ENCODE data around the gene PAPPA2. TPM values are rescaled to one million over a fixed set of nuclear protein-coding genes. Genes with fewer than 3 reads are reported as not detected.
"Not testable (repeated sequence)": the region's sequence is repeated elsewhere in the genome, so short reads cannot be mapped to it uniquely, and the experiment has no call there.

Gene PAPPA2, protein sequence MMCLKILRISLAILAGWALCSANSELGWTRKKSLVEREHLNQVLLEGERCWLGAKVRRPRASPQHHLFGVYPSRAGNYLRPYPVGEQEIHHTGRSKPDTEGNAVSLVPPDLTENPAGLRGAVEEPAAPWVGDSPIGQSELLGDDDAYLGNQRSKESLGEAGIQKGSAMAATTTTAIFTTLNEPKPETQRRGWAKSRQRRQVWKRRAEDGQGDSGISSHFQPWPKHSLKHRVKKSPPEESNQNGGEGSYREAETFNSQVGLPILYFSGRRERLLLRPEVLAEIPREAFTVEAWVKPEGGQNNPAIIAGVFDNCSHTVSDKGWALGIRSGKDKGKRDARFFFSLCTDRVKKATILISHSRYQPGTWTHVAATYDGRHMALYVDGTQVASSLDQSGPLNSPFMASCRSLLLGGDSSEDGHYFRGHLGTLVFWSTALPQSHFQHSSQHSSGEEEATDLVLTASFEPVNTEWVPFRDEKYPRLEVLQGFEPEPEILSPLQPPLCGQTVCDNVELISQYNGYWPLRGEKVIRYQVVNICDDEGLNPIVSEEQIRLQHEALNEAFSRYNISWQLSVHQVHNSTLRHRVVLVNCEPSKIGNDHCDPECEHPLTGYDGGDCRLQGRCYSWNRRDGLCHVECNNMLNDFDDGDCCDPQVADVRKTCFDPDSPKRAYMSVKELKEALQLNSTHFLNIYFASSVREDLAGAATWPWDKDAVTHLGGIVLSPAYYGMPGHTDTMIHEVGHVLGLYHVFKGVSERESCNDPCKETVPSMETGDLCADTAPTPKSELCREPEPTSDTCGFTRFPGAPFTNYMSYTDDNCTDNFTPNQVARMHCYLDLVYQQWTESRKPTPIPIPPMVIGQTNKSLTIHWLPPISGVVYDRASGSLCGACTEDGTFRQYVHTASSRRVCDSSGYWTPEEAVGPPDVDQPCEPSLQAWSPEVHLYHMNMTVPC (N-terminal part only)
- 88.4 TPM for polyA plus RNA-seq (ENCODE audit: insufficient read length)
- long read RNA-seq, donor 1, transcript PAPPA2-204 (2 exons, 580 nt) = major isoform, 7 of 30 reads
- long read RNA-seq, donor 1, partial matches to known transcripts = 23 of 30 reads
- long read RNA-seq, donor 1, other reads (novel, unspliced or antisense) = 0 of 30 reads
- long read RNA-seq, donor 2, transcript PAPPA2-204 (2 exons, 580 nt) = major isoform, 5 of 5 reads
- long read RNA-seq, donor 2, partial matches to known transcripts = 0 of 5 reads
- long read RNA-seq, donor 2, other reads (novel, unspliced or antisense) = 0 of 5 reads
- long read RNA-seq, donor 3, transcript PAPPA2-204 (2 exons, 580 nt) = major isoform, 10 of 27 reads
- long read RNA-seq, donor 3, partial matches to known transcripts = 17 of 27 reads
- long read RNA-seq, donor 3, other reads (novel, unspliced or antisense) = 0 of 27 reads
- long read RNA-seq, donor 4 = 0 reads
- long read RNA-seq, donor 5, transcript PAPPA2-204 (2 exons, 580 nt) = major isoform, 6 of 25 reads
- long read RNA-seq, donor 5, partial matches to known transcripts = 19 of 25 reads
- long read RNA-seq, donor 5, other reads (novel, unspliced or antisense) = 0 of 25 reads
- long read RNA-seq, donor 6, transcript PAPPA2-204 (2 exons, 580 nt) = major isoform, 9 of 15 reads
- long read RNA-seq, donor 6, partial matches to known transcripts = 6 of 15 reads
- long read RNA-seq, donor 6, other reads (novel, unspliced or antisense) = 0 of 15 reads
- long read RNA-seq, donor 7, full-length matches to known transcripts = 11 of 24 reads
- long read RNA-seq, donor 7, partial matches to known transcripts = 13 of 24 reads
- long read RNA-seq, donor 7, other reads (novel, unspliced or antisense) = 0 of 24 reads
- long read RNA-seq, donor 8, partial matches to known transcripts = 0 of 2 reads
- long read RNA-seq, donor 8, other reads (novel, unspliced or antisense) = 0 of 2 reads

DNA sequence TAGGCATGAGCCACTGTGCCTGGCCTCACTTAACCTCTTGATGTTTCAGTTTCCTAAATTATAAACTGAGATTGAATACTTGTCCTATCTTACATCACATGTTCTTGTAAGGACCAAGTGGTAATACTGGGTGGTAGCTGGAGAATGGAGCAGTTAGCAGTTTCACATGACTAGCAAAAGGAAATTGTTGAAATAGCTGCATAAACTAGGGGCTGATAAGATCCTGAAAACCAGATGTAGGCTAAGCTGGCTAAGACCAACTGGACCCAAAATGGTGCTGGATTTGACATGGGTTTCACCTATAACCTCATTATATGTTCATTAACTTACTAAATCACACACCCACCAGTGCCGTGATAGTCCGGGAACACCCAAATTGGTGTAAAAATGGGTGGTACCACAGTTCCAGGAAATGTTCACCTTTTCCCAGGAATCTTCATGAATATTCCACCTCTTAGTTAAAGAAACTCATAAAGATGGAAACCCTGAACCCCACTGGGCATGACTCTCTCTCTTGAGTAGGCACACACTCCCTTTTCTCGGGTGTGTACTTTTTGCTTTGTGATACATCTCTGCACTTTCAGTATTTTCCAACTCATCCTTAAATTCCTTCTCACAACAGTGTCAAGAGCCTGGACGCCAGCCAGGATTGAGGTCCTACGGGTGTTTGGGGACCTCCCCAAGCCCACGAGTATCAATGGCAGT lies at the start of gene PAPPA2:
PAPPA2 (plus strand) TSS at position 502 of the 705 bp plus-strand sequence. CDS start 93,148 bp downstream, outside the sequence.
- no peak for DNase-seq

DNA sequence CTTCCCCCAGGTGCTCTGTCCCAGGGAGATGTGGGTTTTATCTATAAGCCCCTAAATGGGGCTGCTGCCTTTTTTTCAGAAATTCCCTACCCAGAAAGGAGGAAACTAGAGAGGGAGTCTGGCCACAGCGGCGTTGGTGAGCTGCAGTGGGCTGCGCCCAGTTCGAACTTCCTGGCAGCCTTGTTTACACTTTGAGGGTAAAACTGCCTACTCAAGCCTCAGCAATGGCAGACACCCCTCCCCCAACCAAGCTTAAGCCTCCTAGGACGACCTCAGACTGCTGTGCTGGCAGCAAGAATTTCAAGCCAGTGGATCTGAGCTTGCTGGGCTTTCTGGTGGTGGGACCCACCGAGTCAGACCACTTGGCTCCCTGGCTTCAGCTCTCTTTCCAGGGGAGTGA lies 46.2 kb upstream of the PAPPA2 start:
- no peak for DNase-seq

DNA sequence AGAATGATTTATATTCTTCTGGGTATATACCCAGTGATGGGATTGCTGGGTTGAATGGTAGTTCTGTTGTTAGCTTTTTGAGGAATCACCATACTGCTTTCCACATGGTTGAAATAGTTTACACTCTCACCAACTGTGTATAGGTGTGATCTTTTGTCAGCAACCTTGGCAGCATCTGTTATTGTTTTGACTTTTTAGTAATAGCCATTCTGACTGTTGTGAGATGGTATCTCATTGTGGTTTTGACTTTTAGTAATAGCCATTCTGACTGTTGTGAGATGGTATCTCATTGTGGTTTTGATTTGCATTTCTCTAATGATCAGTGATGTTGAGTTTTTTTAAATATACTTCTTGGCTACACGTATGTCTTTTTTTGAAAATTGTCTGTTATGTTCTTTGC lies 43.4 kb upstream of the PAPPA2 start:
- not testable (repeated sequence) for DNase-seq

DNA sequence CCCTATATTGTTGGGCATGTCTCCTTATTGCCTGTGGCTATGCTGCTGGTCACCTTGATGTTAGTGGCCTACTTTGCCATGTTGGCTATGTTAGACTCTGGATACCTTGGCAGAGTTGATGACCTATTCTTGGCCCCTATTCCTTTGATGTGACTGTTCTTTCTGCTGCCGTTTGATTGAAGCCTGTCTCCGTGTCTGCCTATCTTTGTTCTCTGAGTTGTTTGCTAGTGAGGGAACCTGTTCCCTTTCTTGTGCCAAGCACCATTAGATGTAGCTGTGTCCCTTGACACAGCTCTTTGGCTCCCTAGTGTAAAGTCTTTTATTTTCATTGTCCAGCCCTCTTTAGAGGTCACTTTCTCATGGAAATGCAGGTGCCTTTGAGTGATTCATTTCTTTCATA lies 28.7 kb upstream of the PAPPA2 start:
- no peak for DNase-seq

DNA sequence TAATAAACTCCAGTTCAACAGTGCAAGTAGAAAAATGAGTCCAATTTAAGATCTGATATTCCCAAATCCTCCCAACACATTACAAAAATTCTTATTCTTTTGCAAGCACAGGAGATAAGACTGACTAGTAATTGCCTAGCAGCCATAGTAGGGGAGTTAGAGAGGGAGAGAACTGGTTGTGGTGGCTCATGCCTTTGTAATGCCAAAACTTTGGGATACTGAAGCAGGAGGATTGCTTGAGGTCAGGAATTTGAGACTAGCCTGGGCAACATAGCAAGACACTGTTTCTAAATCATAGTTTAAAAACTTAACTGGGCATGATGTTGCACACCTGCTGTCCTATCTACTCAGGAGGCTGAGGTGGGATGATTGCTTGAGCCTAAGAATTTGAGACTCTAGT lies 26.7 kb upstream of the PAPPA2 start:
- no peak for DNase-seq

DNA sequence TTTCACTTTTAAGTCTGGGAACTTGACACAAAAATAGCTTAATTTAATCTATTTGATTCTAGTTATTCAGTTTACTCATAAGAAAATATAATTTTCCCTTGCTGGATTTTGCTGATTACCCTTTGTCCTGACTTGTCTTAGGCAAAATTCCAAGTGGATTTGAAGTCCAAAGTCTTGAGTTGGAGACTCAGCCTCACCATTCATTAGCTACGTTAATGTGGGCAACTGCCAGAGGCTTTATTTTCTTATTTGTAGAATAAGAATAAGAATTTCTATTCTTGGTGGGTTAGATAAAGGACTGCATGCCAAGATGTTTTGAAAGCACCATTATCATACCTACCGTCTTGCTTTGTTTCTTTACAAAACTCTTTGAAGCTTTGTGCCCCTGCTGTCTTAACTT lies 22.8 kb upstream of the PAPPA2 start:
- DNase-seq = no peak

DNA sequence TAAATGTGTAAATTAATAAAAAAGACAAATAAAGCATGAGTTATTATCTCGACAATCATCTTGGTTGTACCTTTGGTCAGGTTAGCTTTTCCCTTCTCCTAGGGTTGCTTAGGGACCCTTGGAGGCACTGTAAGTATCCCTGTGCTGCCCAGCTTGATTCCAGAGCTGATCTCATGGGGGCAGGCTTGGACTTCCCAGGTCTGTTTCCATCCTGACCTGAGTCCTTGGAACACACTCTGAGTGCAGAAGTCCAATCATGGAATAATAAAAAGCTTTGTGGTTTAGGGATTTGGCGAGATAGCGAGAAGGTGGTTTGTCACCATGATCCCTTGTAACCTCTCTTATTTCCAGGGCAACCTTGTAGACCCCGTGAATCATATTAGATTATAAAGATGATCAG lies 18.7 kb upstream of the PAPPA2 start:
- no peak for DNase-seq

DNA sequence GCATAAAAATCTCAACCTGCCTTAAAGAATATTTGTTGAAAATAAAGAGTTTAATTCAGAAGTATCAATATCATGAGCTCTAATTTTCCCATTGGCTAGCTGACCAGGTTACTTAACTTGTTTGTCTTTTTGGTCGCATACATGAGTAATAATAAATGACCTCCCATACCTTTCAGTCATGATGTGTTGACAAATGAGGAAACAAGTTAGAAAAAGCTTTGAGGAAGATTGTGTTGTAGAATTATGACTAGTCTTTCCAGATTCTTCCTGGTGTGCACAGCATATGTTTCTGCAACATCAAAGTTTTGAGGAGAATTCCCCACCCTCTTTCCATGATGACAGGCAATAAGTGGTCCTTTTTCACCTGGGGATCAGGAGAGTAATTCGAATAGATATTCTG lies 17.6 kb upstream of the PAPPA2 start:
- DNase-seq = no peak

DNA sequence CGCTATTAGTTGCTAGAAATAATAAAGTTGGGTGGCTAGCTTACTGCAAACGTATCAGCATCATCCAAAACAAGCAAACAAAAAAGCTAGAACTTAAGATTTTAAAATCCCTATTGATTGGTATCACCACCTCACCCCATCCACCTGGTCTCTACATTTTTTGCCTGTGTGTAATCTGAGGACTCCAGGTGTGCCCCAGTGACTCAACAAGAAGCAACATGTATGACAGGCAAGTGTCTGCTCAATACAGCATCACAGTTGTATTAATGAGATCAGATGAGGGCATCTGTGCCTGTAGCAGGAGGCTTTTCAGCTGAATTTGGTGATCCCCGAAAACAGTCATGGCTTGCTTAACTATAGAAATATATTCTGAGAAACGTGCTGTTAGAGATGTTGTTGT lies 14.6 kb upstream of the PAPPA2 start:
- DNase-seq = no peak

DNA sequence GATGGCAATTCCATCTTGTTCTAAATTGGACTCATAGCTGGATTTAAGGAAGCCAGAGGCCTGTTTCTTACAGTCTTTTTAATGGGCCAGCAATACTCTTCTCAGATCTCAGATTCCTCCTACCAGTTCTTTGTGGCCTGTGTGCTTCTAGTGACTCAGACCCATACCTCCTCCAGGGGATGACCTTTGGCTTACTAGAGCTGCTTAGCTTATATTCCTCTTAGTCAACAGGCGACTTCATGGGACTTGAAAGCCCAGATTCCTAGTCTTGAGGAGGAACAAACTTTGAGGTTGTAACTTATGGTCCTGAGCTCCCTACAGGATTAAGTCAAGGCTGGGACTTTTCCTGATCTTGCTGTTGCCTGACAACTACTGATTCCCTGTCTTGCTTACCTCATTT lies 12.4 kb upstream of the PAPPA2 start:
- no peak for DNase-seq

DNA sequence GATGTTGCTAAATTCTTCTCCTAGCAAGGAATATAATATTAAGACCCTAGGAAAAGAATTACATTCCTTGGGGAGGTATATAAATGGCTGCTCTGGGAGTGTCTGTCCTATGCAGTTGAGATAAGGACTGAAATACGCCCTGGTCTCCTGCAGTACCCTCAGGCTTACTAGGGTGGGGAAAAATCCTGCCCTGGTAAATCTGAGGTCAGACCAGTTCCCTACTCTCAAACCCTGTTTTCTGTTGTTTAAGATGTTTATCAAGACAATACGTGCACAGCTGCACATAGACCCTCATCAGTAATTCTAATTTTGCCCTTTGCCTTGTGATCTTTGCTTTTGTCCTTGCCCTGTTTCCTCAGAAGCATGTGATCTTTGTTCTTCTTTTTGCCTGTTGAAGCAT lies 11.2 kb upstream of the PAPPA2 start:
- not testable (repeated sequence) for DNase-seq

DNA sequence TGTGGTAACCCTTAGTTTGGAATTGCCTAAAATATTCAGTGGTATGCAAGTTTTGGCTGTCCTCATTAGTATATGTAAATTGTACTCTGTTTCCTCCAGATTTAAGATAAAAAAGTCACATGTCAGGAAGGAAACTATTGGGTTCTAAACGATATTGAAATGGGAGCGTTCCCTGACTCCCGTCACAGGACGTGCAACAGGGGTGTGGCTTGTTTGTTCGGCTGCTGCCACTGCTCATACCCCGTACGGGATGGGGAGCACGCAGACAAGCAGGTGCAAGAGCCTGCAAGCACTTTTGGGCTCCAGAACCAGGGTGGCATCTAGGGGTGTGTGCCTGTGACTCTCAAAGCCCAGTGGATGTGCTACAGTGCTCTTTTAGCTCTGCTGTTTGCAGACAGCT lies 6.2 kb upstream of the PAPPA2 start:
- no peak for DNase-seq

DNA sequence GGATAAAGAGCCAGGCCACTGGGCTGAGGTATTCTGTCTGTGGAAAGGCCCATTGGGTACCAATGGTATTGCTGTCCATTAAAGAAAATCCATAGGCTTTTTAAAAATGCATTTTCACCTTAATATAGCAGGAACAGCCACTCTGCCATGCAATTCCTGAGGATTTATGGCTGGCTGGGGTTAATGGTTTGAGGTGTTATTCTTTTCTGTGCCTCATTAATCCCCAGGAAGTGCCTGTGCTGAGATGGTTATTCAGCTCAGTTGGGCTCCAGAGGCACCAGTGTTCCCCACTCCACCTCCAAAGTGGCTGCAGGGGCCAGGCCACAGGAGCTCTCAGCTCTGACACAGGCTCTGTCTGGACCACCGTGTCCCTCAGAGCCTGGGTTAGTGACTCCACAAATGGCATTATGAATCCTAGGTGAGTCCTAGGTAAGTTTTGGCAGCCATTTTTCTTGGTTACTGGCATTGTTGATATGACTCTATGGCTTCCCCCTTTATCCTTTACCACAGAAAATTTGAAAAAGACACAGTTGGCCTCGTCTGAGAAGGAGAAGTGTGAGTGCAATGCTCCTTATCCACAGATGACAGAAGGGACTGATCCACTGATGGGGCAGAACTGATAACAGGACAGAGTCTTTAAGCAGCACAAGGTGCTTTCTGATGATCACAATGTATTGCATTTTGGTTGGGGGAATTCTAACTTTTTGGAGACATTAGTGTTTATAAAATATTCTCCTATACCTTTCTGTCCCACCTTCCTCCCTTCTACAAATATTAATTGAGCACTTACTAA lies 2.2 kb upstream of the PAPPA2 start:
- peak; percentile 81 for DNase-seq

DNA sequence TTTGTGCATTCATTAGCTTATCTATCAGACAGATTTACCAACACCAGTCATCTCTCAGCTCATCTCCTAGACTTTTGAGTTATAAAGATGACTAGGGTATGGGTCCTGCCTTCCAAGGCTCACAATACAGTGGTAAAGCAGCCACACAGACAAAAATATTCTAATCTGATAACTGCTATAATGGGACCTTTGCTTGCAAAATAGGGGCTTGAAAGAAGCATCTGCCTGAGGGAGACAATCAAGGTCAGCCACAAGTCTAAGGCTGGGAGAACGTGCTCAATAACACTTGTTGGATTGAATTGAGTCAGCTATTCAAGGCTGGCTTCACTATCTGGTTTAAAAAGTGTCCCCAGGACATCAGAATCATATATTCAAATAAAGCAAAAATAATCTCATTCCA lies 1.4 kb upstream of the PAPPA2 start:
- DNase-seq = no peak

DNA sequence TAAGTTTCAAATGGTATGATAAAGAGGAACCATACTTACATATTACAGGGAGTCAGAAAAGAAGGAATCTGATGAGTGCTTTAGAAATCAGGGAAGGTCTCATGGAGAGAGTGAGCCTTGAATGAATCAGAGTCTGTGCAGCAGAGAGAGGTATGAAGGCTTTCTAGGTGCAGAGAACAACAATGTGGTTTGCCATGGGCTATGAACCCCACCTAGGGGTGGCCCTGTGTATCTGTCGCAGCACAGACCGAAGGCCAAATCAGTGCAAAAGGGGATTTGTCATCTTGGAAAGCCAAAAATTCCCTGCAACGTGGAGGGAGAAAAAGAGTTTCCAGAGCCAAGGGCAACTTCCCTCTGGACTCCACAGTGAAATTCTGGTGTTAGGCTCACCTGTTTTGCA lies 3.5 kb downstream of the PAPPA2 start:
- DNase-seq = no peak

DNA sequence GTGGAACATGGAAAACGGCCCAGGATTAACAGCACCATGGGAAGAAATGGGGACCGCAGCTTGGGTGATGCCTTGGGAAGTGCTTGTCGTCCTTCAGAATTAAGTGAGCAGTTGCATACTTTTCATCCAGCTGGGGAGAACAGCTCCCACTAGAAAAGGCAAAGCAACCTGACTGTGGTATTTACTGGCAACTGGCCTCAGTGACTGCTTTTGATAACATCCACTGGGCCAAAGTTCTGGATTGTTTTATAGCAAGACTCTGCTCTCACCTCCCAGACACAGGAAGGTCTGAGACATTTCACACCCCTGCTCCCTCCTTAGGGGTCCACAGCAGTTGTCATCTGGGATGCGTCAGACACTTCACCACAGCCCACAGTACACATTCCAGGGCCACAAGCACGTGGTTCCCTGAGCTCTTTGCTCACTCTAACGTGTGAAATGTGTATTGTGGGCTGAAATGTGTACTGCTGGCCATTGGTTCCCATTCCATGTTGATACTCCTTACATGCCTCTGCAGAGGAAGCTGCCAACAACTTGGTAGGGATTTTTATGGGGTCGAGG lies 6.6 kb downstream of the PAPPA2 start:
- DNase-seq = no peak

DNA sequence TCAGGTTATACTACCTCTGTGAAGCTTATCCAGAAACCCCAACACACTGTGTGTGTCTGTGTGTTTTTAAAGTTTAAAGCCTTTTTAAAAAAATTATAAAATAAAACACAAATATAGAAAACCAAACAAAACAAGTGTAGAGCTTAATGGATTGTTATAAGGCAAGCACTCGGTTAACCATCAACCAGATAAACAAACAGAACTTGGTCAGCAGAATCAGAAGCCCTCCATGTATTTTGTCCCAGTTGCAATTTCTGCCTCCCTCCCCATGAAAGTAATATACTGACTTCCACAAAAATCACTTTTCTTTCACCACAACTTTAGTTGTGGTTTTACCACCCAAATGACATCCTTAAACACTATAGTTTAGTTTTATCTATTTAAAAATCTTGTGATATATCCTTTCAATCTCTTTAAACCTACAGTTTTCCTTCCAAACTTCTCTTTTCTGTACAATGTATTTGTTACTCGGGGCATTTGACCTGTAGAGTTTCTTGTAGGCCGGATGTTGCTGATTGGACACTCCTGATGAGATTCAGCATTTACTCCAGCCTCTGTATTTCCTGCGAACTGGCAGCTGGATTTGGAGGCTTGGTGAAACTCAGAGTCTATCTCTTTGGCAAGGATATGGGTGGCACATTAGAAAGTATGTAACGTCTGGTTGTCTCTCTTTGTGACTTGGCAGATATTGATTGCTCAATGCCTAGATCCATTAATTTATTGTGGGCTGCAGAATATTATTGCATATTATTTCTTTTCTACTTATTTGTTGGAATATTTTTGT lies 8.6 kb downstream of the PAPPA2 start:
- DNase-seq = no peak

DNA sequence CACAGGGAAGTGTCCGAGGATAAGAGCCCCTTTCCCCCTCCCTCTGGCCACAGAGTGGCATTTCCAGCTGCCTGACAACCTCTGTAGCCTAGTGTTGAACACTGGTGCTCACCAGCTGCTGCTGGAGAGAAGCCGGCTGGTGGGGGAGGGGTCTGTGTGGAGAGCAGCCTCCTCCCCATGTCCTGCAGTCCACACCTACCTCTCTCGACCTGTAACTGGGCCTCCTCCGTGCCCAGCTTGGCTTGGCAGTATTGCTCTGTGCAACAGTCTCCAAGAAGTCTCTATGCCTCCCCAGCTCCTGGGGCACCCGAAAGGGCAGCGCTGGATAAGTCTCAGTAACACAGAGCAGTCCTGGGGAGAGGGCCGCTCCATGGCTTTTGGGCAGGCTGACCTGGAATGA lies 17.0 kb downstream of the PAPPA2 start:
- DNase-seq = peak; percentile 42

Data from left kidney (tissue), 8 donors.